ENCODE measurements around the gene C18orf63.

- TF ChIP-seq CTCF (IDR thresholded peaks at IDR 0.05) (no peak), POLR2A (IDR thresholded peaks at IDR 0.05) (no peak)
Observed at GRCh38 chr18:74382481-74383017, 66.9 kb downstream of the C18orf63 start.

Data from vagina (tissue), 2 donors.